BJ (cell line): Measurements from ENCODE around the gene ENPEP. TPM values are rescaled to one million over a fixed set of nuclear protein-coding genes. Genes with fewer than 3 reads are reported as not detected.

ENCODE experiments used
- CTCF ChIA-PET: fragments of 350-600 bp; formaldehyde crosslinking; extraction: SDS; loops from one replicate; lab custom pipeline; 2021; ENCODE audit warnings: antibody characterized with exemption, inconsistent platforms; lab: Yijun Ruan, JAX
- POLR2A ChIA-PET: fragments of 300-600 bp; sonication (Branson Sonifier 250); formaldehyde crosslinking; extraction: SDS; loops from one replicate; lab custom pipeline; 2021; ENCODE audit warnings: antibody characterized with exemption; lab: Charles Lee
- DNase-seq: peaks from one replicate; pipeline ENCODE4 v3.0.0-alpha.2; 2011; ENCODE audit warnings: low read depth
- H3K27me3 ChIP-seq: 2 replicates; pipeline ENCODE4 v1.6.0; 2011; ENCODE audit warnings: low read length; ENCODE audit not compliant: control insufficient read depth, insufficient read depth
- H3K36me3 ChIP-seq: 2 replicates; pipeline ENCODE4 v1.5.1; 2011; ENCODE audit warnings: low read length; ENCODE audit not compliant: control insufficient read depth, insufficient read depth
- H3K4me3 ChIP-seq: 2 replicates; pipeline ENCODE4 v1.5.1; 2011; ENCODE audit warnings: low read depth, mild to moderate bottlenecking, control low read depth, low read length
- polyA plus RNA-seq: library from polyadenylated mRNA; depleted of rRNA; stranded (reverse); fragments of >200 nt; gene quantifications from 2 replicates; pipeline ENCODE4 v1.2.3, GENCODE V29; 2011
- TF ChIP-seq, protein P1 (sequence below): IDR thresholded peaks from 2 replicates; pipeline ENCODE4 v1.5.1; 2011; ENCODE audit warnings: low read depth, mild to moderate bottlenecking, control low read depth, inconsistent platforms, low read length, moderate library complexity; ENCODE audit not compliant: insufficient read depth

The ENPEP gene
- polyA plus RNA-seq, 1 experiment = 0.40 TPM

DNA sequence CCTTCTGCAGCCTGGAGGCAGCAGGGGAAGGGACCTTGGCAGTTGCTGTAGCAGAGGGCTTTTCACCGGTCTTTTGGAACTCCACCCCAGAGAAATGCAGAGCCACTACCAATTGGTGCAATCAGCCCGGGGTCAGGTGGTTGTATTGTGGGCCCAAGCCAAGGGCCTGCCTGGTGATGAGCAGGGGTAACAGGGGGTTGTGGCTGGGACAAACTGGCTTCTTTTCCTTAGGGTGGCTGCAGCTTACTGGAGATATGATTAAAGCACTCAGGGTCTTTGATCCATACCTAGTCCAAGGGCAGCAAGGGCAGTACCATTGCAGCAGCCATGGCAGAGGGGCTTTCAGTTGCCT, 28.1 kb downstream of the ENPEP start:
- TF ChIP-seq, protein P1, sequence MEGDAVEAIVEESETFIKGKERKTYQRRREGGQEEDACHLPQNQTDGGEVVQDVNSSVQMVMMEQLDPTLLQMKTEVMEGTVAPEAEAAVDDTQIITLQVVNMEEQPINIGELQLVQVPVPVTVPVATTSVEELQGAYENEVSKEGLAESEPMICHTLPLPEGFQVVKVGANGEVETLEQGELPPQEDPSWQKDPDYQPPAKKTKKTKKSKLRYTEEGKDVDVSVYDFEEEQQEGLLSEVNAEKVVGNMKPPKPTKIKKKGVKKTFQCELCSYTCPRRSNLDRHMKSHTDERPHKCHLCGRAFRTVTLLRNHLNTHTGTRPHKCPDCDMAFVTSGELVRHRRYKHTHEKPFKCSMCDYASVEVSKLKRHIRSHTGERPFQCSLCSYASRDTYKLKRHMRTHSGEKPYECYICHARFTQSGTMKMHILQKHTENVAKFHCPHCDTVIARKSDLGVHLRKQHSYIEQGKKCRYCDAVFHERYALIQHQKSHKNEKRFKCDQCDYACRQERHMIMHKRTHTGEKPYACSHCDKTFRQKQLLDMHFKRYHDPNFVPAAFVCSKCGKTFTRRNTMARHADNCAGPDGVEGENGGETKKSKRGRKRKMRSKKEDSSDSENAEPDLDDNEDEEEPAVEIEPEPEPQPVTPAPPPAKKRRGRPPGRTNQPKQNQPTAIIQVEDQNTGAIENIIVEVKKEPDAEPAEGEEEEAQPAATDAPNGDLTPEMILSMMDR = no peak
- CTCF ChIA-PET = interaction anchor here (1.0 to 1.7 kb wide), 4 partner anchors 8 to 484 kb away, joined by 3 to 6 read pairs (median 6); no protein-coding TSS in a partner anchor
- DNase-seq = no peak

GRCh38 chr4:110505440-110505839, 29.5 kb downstream of the ENPEP start:
- Histone ChIP-seq H3K27me3 (peaks cover 5% of the 10 kb centered on the region), H3K4me3 (no peak overlapping the region), H3K36me3 (no peaks in the 10 kb centered on the region)
- CTCF ChIA-PET = interaction anchor here (1.2 to 10.1 kb wide), 3 partner anchors 17 to 507 kb away, joined by 3 to 170 read pairs (median 4); no protein-coding TSS in a partner anchor
- TF ChIP-seq, protein P1 = no peak
- DNase-seq = no peak
- POLR2A ChIA-PET = interaction anchor here (0.6 kb wide), 1 partner anchor 207 kb away, joined by 3 read pairs; no protein-coding TSS in a partner anchor

More for the DNA sequence above, 28.1 kb downstream of the ENPEP start:
- POLR2A ChIA-PET = no interaction called here
- Histone ChIP-seq H3K27me3 (peaks cover 5% of the 10 kb centered on the region), H3K36me3 (no peaks in the 10 kb centered on the region), H3K4me3 (no peak overlapping the region)

- TF ChIP-seq, protein P1 = peak; percentile 47
- CTCF ChIA-PET = interaction anchor here (0.6 to 13.5 kb wide), 30 partner anchors 9 to 518 kb away, joined by 3 to 189 read pairs (median 4); partner anchors contain the start of genes ELOVL6 and ENPEP
- Histone ChIP-seq H3K27me3 (peaks cover 2% of the 10 kb centered on the region), H3K4me3 (no peak overlapping the region), H3K36me3 (no peaks in the 10 kb centered on the region)
- POLR2A ChIA-PET = no interaction called here
- no peak for DNase-seq
Observed at GRCh38 chr4:110508827-110509710, 33.1 kb downstream of the ENPEP start.

DNA sequence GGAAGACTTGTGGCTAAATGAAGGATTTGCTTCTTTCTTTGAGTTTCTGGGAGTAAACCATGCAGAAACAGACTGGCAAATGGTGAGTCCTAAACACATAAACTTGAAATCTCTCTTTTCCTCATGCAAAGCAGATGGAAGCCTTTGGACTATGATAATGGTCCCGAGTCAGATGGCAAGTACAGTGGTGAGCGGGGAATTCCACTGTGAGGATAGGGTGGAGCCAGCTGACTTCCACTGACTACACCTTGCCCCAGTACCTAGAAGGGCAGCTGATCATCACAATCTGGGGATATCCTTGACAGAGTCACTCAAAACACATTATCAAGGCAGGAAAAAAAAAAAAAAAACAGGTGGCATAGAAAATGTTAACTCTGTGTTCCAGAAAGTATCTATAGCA, 34.3 kb downstream of the ENPEP start:
- DNase-seq = no peak
- no peak overlapping the region for H3K4me3 ChIP-seq
- ChIA-PET POLR2A (no interaction called here), CTCF (interaction anchor here (0.6 to 13.5 kb wide), 22 partner anchors 8 to 524 kb away, joined by 3 to 189 read pairs (median 6); partner anchors contain the start of gene ENPEP)
- H3K27me3 ChIP-seq = no peaks in the 10 kb centered on the region
- no peaks in the 10 kb centered on the region for H3K36me3 ChIP-seq
- TF ChIP-seq, protein P1 = no peak

GRCh38 chr4:110510955-110511544, 35.1 kb downstream of the ENPEP start:
- CTCF ChIA-PET = interaction anchor here (0.6 to 13.5 kb wide), 20 partner anchors 9 to 525 kb away, joined by 3 to 189 read pairs (median 6); partner anchors contain the start of gene ENPEP
- no peaks in the 10 kb centered on the region for H3K36me3 ChIP-seq
- H3K4me3 ChIP-seq = no peak overlapping the region
- POLR2A ChIA-PET = no interaction called here
- TF ChIP-seq, protein P1 = peak; percentile 54
- DNase-seq = no peak
- H3K27me3 ChIP-seq = no peaks in the 10 kb centered on the region; the same call in 1 of the 2 replicates
